ENCODE data around the gene PTPRN2.
A peak's percentile ranks its signal among the peaks of the same experiment; 100 is the strongest.

PTPRN2 gene

GRCh38 chr7:158592541-158592940, 4.9 kb upstream of the PTPRN2 start:
- DNase-seq (ENCODE audit: low read depth): no peak
- in situ Hi-C loops (cut with HindIII; ENCODE audit: low sequenced_read_pairs): no loop called here
- TF ChIP-seq CTCF (IDR thresholded peaks at IDR 0.05; ENCODE audit: low read depth, low read length, missing control alignments): no peak
- no peak overlapping the region for H3K4me3 ChIP-seq (ENCODE audit: low read depth, low read length)

- DNase-seq (ENCODE audit: low read depth): no peak
- in situ Hi-C loops (cut with HindIII; ENCODE audit: low sequenced_read_pairs): no loop called here
- H3K4me3 ChIP-seq (ENCODE audit: low read depth, low read length): no peak overlapping the region
- TF ChIP-seq CTCF (IDR thresholded peaks at IDR 0.05; ENCODE audit: low read depth, low read length, missing control alignments): no peak
Observed at GRCh38 chr7:158591944-158592343, 4.3 kb upstream of the PTPRN2 start.

- DNase-seq (ENCODE audit: low read depth): no peak
- TF ChIP-seq CTCF (IDR thresholded peaks at IDR 0.05; ENCODE audit: low read depth, low read length, missing control alignments): no peak
- H3K4me3 ChIP-seq (ENCODE audit: low read depth, low read length): no peak overlapping the region
- in situ Hi-C loops (cut with HindIII; ENCODE audit: low sequenced_read_pairs): no loop called here
Observed at GRCh38 chr7:158590181-158590530, 2.5 kb upstream of the PTPRN2 start.

GRCh38 chr7:158589653-158590052, 2.0 kb upstream of the PTPRN2 start:
- DNase-seq (ENCODE audit: low read depth): no peak
- no peak overlapping the region for H3K4me3 ChIP-seq (ENCODE audit: low read depth, low read length)
- no peak for TF ChIP-seq CTCF (IDR thresholded peaks at IDR 0.05; ENCODE audit: low read depth, low read length, missing control alignments)
- in situ Hi-C loops (cut with HindIII; ENCODE audit: low sequenced_read_pairs): no loop called here

GRCh38 chr7:158588878-158589442, 1.3 kb upstream of the PTPRN2 start:
- in situ Hi-C loops (cut with HindIII; ENCODE audit: low sequenced_read_pairs): no loop called here
- DNase-seq (ENCODE audit: low read depth): no peak
- H3K4me3 ChIP-seq (ENCODE audit: low read depth, low read length): no peak overlapping the region
- TF ChIP-seq CTCF (IDR thresholded peaks at IDR 0.05; ENCODE audit: low read depth, low read length, missing control alignments): no peak

- in situ Hi-C loops (cut with HindIII; ENCODE audit: low sequenced_read_pairs): no loop called here
- no peak for TF ChIP-seq CTCF (IDR thresholded peaks at IDR 0.05; ENCODE audit: low read depth, low read length, missing control alignments)
Observed at GRCh38 chr7:158588085-158588877, 658 bp upstream of the PTPRN2 start.

More at GRCh38 chr7:158588085-158588877, 658 bp upstream of the PTPRN2 start:
- no peak for DNase-seq (ENCODE audit: low read depth)
- peak overlapping the region; percentile 42 for H3K4me3 ChIP-seq (ENCODE audit: low read depth, low read length)

All from astrocyte of the cerebellum (primary cell).